HG03521 (cell line): ENCODE data around the gene AFAP1L1.

Experiments
- ATAC-seq: cut with Tn5 transposase; IDR thresholded peaks from one replicate; pipeline ENCODE4 v1.9.1; 2021; ENCODE audit warnings: mild to moderate bottlenecking, moderate library complexity; ENCODE audit not compliant: unreplicated experiment

The AFAP1L1 gene

DNA sequence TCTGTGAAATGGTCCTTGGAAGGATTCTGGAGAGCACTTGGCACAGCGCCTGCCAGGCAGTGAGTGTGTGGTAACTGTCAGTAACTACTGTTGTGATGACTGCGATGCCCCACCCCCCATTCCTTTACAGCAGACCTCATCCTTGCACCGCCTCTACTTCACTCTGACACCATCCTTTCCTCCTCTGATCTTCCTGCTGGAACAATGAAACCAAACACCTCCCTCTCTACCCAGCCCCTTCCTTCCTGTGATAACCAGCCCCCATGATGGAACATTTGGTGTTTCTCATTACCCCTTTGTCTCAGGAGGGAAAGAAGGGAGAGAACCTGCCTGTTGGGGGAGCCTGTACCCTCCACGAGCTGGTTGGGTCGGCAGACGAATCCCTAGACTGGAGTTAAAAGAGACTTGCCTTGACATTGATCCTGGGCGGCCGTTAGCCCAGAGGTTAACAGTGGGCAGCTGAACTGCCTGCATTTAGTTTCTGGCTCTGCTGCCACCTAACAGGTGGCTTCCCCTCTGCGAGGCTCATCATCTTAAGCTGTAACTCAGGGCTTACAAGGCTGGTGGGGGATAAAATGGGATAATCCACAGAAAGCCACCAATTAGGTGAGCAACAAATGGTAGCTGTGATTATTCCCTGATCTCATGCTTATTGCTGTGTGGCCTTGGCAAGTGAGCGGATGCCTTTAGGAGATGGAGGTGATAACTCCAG, 39.4 kb downstream of the AFAP1L1 start:
- ATAC-seq, result no peak

DNA sequence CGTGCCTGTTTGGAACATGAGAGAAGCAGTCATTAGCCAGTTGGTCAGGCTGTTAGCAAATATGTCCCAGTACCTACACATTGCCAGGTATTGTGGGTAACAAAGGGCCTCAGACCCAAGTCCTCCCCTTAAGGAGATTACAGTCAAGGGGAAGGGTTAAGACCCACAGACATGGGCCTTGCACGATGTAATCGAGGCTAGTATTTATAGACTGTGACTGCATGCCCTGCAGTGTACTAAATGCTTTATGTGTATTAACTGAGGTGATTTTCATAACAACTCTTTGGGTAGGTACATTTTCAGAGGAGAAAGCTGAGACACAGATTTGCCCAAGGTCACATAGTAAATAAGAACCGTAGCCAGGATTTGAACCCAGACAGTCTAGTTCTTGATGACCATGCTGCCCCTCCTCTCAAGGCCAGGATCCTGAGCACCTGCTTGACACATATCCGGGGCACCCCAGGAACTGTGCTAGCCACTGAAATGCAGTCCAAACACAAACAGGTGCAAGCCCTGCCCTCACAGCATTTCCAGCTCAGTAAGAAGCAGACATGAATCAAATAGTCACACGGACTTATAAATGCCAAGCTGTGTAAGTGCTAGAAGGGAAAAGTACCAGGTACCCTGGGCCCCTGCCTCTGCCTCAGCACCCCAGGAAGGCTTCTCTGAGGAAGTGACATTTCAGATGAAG, 41.6 kb downstream of the AFAP1L1 start:
- no peak for ATAC-seq

GRCh38 chr5:149314571-149315111, 43.0 kb downstream of the AFAP1L1 start:
- no peak for ATAC-seq

- no peak for ATAC-seq
These were observed 44.1 kb downstream of the AFAP1L1 start for GRCh38 chr5:149315753-149316152.

DNA sequence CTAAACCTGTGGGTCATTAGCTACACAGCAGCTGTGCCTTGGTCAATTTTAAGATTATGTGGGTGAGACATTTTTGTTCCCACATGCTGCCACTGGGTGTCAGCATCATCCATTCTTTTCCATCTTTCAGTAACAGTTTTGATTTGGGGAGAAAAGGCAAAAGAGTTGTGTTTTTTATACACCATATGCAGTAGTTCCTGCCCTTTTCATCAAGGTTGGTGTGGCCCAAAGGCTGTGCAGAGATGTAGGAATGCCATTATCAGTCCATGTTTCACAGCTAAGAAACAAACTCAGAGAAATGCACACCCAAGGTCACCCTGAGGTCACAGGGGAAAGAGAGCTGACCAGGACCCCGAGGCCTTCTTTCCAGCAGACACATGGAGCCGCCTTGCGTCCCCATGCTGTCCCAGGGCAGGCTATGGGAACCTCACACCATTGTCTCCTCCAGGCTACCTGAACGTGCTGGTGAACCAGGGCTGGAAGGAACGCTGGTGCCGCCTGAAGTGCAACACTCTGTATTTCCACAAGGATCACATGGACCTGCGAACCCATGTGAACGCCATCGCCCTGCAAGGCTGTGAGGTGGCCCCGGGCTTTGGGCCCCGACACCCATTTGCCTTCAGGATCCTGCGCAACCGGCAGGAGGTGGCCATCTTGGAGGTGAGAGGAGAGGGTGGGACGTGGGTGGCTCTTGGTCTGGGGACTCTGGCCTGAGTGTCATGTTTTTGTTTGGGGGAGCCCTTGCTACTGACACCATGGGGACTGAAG, 45.8 kb downstream of the AFAP1L1 start:
- no peak for ATAC-seq

DNA sequence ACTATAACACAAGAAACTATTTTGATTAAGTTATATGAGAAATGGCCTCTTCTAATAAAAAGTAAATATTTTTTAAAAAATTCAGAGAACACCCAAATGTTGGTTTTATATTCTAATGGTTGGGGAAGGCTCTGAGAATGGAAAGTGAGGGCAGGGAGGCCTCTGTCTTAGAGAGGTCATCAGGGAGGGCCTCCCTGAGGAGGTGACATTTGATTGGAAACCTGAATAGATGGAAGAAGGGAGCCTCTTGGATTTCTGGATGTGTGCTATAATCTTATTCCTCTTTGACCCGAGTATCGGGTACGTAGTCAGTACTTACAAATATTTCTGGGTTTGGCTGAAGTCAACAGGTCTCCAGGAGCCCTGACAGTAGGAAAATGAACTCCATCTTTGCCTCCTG, 47.5 kb downstream of the AFAP1L1 start:
- ATAC-seq, result no peak

DNA sequence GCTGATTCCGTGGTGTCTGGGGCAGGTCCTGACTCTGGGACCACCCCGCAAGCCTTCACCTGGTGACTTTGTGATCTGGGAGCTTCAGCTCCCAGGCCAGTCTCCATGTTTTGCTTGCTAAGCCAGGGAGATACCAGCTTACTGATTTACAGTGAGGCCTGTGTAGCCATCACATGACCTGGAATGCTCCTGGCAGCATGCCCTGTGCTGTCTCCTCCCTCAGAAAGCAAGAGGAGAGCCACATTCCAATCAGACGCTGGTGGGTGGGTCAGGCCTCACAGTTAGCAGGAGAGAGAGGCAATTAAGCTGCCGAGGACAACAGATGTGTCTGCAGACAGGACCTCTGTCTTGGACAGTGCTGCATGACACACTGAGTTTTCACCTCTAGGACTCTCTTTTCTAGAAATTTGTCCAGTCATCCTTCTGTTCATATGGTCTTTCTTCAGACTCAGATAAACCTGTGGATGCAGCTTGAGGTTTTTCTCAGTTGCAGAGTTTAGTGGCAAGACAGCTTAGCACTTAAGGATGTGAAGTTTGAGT, 49.2 kb downstream of the AFAP1L1 start:
- no peak for ATAC-seq

- no peak for ATAC-seq
These were observed 50.9 kb downstream of the AFAP1L1 start for GRCh38 chr5:149322518-149322917.

DNA sequence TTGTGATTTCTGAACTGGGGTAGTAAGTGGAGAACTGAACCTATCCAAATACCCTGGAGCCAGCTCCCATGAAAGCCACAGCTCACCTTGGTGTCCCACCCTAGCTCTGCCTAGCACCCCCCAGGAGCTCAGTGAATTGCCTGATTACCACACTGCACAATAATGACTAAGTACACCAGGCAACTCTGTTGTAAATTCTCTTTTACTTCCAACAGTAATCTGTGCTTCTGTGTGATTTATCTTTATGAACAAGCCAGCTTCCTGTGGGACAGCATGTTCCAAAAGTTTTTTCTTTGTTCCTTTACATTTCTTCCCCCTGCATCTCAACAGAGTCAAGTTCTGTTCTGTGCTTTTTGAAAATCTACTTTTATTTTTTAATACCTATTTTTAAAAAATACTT, 51.6 kb downstream of the AFAP1L1 start:
- no peak for ATAC-seq

- ATAC-seq, result no peak
These were observed 52.1 kb downstream of the AFAP1L1 start for GRCh38 chr5:149323621-149324205.

DNA sequence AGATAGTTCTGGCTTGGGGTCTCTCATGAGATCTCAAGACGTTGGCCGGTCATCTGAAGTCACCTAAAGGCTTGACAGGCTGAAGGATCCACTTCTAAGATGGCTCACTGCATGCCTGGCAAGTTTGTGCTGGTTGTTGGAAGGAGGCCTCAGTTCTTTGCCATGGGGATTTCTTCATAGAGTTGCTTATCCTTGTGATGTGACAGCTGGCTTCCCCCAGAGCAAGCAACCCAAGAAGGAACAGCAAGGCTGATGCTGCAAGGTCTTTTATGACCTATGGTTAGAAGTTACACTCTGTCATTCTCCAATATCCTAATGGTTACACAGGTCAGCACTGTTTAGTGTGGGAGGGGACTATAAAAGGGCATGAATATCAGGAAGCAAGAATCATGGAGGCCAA, 53.0 kb downstream of the AFAP1L1 start:
- no peak for ATAC-seq

DNA sequence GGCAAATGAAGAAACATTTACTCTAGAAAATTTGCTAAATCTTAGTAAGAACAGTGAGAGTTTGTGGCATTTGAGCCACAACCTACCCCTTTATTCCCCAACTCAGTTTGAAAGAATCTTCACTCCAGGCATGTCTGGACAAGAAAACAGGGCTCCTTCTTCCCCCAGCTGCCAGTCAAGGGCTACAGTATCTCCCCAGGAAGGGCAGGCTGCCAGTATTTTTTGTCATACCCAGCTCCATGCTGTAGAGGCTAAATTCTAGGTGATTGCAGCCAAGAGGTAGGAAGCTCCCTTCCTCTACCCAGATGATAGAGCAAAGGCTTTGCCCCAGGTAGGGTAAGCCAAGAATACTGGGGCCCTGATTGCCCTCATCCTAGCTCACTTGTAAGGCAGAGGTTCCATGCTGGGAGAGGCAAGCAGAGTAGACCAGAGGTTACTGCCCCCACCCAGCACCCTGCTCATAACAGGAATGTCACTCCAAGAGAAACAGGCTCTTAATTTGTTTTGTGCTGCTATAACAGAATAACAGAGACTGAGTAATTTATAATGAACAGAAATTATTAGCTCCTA, 53.6 kb downstream of the AFAP1L1 start:
- no peak for ATAC-seq

DNA sequence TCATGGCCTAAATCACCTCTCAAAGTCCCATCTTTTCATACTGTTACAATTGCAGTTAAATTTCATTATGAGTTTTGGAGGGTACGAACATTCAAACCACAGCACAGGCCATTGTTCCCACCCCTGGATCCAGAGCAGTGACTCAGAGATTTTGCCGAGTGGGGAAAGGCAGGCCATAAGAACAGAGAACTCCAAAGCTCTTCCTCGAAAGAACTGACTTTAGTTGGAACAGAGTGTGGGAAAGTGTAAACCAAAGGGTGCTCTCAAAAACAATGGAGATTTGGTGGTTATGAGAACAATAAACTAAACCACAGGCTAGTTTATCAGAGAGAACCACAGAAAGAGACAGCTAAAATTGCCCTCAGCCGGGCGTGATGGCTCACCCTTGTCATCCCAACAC, 54.2 kb downstream of the AFAP1L1 start:
- no peak for ATAC-seq

- ATAC-seq, result no peak
These were observed 55.0 kb downstream of the AFAP1L1 start for GRCh38 chr5:149326611-149327010.

- no peak for ATAC-seq
These were observed 56.5 kb downstream of the AFAP1L1 start for GRCh38 chr5:149328177-149328576.

DNA sequence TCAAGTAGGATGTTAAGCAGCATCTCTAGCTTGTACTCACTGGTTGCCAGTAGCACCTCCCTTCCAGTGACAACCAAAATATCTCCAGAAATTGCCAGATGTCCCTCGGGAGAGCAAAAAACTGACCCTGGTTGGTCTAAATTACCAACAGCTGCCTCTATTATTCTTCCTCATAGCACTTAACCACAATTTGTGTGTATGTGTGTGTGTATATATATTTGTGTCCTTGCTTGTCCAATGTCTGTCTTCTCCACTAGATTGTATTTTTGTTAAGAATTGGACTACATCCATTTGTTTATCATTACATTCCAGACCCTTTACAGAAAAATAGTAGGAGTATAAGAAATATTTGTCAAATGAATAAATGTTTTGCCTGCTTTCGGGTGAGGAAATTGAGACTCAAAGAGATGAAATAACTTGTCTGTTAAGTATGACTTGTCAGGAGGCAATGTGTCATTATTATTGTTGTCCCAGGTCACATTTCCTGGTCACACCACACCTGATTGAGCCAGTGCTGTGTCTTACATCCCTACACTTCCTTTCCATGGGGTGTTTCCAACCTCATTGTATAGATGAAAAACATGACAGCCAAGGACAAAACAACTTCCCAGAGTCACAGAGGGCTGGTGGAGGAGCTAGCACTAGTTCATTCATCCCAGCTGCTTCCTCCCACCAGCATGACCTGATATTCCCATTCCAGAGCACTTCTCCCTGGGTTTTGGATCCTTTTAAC, 62.2 kb downstream of the AFAP1L1 start:
- ATAC-seq, result no peak

DNA sequence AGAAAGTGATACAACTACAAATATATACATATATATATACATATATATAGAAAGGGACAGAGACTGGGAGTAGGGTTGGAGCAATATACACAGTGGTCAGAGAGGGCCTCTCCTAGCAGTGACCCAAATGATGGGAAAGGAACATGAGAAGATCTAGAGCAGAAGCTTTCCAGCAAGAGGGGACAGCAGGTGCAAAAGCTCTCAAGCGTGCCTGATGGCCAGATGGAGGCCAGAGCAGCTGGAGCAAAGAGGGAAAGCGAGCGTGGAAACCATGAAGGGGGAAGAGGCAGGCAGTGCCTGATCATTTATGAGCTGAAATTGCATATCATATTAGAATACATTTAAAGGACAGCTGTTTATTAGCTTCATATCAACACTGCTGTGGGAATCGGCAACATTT, 66.1 kb downstream of the AFAP1L1 start:
- no peak for ATAC-seq

DNA sequence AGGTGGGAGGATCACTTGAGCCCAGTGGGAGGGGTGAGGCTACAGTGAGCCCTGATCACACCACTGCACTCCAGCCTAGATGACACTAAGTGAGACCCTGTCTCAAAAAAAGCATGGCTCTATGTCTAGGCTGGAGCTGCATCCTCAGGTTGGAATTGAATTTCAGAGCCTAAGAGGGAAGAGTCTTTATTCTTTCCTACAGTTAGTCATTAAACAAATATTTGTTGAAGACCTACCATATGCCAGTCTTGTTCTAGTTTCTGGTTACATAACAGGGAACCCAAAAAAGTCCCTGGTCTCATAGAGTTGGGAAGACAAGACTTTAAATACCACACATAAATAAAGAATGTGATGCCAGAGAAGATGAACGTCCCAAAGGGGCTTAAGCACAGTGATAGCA, 66.7 kb downstream of the AFAP1L1 start:
- no peak for ATAC-seq

DNA sequence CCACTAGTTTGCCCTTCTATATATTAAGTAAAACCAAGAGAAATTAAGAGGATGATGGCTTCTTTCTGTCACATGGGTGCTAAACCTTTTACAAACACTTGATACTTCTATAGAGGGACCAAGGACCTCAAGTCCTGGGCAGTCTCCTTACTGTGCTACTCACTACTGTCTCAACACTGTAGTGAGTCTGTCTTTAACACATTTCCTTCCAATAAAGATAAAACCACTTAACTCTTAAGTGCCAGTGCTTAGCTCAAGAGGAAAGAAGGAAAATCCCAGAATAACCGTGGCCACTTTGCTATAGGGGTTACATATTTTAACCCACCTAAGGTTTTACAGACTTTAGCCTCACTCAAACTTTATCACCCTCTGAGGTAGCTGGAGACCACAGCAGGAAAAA, 69.3 kb downstream of the AFAP1L1 start:
- ATAC-seq, result no peak

DNA sequence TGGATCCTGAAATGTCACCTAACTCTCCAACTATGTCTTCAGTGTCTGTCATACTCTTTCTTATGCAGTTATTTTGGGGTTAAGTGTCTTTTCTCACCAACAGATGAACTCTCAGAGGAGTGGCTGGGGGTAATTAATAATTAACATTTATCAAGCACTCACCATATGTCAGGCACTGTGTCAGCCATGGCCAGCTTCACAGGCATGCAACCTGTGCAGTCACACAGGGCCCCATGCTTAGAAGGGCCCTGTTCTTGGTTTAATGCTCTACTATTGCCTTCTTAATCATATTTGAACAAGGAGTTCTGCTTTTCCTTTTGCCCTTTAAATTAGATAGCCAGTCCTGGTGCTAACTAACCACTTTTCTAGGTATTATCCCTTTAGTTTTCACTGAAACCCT, 70.2 kb downstream of the AFAP1L1 start:
- ATAC-seq, result no peak
